ENCODE results near the gene CRADD. TPM values are rescaled to one million over a fixed set of nuclear protein-coding genes. Genes with fewer than 3 reads are reported as not detected.
A peak's percentile ranks its signal among the peaks of the same experiment; 100 is the strongest.
"Not testable (repeated sequence)": the region's sequence is repeated elsewhere in the genome, so short reads cannot be mapped to it uniquely, and the experiment has no call there.

Gene CRADD
- polyA plus RNA-seq, 12 donors, result 8.0 to 26.4 (median 14.1) TPM; not detected in 1

DNA sequence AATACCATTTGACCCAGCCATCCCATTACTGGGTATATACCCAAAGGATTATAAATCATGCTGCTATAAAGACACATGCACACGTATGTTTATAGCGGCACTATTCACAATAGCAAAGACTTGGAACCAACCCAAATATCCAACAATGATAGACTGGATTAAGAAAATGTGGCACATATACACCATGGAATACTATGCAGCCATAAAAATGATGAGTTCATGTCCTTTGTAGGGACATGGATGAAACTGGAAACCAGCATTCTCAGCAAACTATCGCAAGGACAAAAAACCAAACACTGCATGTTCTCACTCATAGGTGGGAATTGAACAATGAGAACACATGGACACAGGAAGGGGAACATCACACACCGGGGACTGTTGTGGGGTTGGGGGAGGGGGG lies 104.8 kb downstream of the CRADD start:
- not testable (repeated sequence) for DNase-seq

DNA sequence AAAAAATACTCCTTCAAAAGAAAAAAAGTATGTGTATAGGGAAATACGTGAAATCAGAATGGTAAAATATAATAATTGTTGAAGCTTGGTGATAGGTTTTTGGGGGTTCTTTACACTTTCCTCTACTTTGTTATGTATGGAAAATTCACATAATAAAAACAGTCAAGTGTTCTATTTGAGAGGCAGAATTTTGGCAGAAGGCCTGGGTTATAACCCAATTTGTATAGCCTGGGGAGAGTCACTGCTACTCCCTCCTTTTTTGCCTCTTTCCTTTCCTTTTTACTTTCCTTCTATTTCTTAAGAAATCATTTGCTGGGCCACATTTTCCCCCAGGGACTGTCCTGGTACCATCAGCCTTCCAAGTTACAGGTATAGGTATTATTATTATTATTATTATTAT lies 105.7 kb downstream of the CRADD start:
- DNase-seq, result no peak

DNA sequence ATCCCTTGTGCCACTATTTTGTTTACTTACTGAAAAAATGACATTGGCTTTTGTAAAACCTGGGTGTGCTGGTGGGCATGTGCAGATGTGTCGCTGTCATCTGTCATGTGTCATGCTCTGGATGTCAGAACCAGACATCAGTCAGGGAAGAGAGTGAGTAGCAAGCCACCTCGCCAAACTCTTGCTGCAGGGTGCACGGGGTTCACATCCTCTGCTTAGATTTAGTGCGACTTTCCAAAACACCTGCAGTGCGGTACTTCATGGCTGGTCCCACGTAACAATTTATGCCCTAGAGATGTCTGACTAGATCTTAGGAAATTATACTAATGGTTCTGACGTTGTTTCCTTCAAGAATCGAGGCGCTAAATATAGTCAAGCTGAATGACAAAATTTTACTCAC lies 106.7 kb downstream of the CRADD start:
- no peak for DNase-seq

DNA sequence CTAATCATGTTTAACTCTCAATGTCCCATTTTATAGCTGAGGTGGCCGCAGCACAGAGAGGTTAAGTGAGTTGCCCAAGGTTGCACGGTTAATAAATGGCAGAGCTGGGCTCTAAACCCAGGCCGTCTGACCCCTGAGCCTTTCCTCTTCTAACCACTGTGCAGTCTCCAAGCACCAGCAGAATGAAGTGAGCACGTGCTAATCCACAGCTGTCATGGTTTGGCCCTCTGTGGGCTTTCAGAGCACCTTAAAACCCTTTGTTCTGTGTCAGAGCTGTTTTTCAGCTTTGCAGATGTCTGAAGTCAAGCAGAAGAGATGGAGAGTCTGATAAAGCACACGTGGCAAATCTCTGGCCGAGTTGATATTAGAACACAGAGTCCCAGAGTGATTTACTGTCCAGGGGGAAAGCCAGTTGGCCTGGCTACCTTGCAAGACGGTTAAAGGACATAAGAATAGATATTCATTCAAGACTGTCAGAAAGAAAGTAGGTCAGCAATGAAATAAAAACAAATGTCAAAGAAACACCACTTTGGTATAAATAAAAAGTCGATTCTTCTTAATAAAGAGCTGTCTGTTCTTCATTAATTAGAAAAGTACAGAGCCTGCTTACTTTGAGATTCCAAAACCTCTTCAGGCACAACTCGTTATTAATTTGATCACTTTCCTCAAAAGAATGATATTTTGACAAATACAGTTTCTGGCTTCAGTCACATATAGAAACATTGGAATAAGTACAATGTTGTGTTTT lies 107.3 kb downstream of the CRADD start:
- DNase-seq, result no peak

DNA sequence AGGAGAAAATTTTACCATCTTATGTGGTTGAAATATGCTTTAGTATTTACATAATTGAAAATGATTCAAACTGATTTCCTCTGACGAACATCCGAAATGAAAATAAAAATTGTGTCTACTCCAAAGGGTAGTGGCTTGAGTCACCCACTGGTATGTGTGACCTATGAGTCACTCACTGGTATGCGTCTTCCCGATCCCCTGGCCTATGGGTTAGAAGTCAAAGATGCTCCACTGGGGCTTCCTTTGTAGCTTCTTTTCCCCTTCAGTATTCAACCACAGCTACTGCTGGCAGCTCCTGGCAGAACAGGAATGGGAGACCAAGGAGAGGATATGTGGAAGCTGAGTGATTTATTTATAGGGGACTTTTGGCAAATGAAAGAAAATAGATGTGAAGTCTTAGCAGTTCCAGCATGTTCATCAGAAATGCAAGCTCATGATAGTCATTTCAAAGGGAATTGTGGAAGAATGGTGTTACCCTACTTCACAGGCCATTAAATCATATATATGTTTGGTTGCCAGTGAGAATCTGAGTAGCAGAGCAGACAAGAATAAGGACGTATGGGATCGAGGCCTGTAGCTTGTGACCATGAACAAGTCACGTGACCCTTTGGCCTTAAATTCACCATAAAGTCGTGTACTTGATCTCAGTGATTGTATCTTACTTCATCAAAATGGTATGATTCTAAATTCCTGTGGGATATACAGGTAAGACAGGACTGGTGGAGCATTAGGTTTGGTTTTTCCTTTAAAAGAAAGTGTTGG lies 108.3 kb downstream of the CRADD start:
- DNase-seq, result no peak

DNA sequence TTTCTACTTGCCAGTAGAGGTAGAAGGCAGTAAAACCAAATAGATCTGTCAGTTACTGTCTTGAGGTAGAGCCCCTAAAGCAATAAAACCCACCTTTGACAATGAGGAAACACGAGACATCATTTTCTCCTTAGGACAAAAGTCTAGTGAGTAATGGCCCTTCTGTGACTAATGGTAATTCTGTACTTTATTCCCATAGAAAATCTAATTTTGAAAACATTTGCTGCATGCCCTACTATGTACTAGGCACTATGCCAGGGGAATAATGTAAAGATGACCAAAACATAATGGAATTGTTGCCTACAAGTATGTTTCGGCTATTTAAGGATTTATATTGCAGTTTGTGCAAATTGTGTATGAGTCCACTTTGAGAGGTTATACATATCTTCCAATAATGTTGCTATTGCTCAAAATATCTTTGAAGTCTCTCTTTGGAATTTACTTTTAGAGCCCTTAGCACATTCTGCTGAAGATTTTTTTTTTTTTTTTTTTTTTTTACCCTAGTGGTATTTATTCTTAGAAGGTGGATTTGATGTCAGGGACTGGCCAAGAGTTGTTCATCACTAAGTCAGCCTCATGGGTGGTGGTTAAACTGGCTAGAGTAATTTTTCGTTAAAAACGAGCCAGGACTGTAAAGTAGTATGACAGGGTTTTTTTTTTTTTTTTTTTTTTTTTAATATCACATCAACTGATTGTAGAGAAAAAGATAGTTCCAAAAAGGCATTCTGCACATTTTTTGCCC lies 109.7 kb downstream of the CRADD start:
- DNase-seq, result no peak

DNA sequence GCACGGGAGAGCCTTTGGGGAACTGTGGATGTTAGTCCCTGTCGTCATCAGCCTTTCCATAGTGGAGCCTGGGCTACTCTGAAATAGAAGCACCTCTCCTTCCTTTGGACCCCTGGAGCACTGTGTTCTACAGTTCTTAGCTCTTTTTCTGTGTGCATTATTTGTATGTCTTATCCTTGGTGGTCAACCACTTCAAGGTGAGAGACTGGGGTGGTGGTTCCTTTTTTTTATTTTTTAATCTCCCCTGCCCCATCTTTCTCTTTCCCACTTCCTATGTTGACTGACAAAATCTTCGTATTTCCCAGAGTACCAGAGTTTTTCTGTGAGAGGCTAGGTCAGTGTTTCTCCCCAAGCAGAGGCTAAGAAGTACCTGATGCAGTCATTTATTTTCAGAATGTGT lies 111.7 kb downstream of the CRADD start:
- DNase-seq, result no peak

DNA sequence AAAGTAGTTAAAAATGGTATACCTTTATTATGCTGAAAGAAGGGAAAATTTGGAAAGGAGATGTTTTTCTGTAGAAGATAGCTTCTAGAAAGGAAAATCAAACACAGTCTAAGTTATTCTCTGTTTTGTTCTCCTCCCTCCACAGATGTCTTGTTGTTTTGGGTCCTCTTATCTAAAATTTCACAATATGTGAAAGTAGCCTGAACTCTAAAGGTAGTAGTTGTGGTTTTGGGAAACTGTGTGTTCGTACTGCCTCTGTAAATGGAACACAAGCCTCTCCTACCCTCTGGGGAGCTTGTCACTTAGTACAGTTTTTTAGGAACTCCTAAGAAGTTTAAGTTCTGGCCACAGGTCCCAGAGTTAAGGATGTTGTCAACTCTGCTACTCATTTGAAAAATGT lies 112.6 kb downstream of the CRADD start:
- DNase-seq, result no peak

DNA sequence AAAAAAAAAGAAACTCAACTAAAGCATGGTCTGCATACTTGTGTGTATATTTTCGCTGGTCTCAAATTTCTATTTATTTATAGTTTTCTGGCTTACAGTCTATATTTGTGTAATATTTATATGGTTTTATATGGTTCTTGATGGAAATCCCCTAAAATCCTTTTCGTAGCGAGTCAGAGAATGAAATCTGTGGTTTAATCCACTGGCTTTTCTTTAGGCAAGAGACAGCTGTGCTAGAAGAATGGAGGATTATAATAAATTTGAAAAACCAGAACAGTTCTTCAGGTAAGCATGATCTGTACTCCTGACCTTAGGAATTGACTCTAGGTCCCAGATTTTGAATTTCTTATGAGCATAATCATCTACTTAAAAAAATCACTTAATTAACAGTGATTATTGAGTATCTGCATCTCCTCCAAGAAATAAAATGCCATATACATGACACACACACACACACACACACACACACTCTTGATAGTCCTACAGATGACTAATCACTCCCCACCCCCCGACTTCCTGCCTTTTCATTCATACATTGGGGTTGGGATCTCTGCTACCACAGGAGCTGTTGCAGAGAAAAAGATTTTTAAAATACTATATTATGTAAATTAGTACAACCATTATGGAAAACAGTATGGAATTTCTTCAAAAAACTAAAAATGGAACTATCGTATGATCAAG lies 113.4 kb downstream of the CRADD start:
- DNase-seq, result no peak

DNA sequence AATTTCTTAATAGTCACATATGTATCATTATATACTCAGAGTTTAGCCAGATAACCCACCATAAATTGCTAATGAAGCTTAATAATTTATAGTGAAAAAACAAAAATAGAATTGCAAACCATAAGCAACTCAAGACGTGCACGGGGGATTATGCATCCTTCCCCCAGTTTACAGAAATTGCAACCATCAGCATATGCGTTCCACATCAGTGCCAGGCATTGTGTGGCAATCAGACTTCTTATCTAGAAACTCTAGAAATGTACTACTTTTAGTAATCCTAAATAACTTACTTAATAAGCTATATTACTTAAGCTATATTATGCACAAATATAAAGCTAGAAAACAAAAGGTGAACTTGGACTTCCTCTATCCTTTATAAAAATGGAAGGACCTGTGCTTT lies 115.8 kb downstream of the CRADD start:
- no peak for DNase-seq

DNA sequence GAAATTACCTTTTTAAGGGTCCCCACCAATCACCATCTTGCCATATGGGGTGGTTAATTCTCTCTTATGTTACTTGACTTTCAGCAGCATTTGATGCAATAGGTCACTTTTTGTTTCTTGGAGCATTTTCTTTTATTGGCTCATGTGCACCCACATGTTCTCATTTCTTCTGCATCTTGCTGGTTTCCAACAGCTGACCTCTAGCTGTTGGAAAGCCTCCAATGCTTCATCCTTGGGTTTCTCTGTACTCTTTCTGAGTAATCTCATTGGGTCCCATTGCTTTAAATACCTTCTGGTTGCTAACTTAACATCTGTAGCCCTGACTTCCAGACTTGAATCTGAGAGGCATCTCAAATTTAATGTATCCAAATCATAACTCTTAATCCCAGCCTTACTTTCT lies 116.8 kb downstream of the CRADD start:
- DNase-seq, result no peak

DNA sequence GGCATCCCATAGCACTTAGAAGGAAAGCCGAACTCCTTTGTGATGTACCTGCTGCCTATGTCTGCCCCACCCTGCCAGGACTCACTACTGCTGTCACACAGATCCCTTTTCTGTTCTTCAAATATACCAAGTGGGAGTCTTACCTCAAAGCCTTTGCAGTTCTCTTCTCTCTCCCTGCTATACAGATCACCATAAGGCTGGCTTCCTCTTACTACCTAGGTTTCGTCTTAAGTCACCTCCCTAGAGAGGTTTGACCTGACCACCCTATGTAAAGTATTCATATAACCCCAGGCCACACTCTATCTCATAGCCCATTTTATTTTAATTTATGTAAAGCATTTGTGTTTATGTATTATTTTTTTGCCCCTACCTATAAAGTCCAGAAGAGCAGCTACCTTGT lies 117.6 kb downstream of the CRADD start:
- DNase-seq, result no peak

DNA sequence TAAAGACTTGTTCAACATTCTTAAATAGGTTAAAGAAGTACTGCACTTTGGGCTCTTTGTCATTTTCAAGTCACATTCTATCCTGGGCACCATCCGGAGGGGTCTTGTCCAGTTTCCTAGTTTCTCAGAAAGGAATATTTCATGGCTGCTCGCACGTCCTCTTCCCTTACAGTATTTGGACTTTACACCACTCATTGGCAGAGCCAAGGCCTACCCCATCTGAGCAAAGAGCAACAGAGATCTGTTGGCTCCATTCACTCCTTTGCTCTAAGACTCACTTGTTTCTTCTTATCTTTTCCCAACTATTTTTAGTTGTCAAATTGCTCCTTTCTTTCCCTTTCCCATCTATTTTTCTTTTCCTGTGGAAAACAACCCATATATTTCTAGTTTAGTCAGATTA lies 118.2 kb downstream of the CRADD start:
- no peak for DNase-seq

DNA sequence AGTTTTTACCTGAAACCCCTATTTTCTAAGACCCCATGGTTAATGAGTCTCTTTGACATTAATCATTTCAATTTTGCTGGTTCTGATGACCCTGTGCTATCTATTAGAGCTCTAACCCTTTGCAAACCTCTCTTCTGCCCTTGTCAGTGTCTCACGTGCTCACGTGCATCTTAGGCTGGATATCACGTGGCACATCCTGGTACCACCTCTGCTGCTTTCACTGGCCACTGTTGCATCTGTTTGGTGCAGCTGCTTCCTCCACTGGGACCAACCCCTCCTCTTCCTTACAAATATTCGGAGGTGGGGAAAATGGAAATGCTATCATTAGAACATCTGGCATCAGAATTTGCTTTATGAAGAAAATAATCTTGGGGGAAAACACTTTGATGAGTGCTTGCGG lies 119.6 kb downstream of the CRADD start:
- no peak for DNase-seq

DNA sequence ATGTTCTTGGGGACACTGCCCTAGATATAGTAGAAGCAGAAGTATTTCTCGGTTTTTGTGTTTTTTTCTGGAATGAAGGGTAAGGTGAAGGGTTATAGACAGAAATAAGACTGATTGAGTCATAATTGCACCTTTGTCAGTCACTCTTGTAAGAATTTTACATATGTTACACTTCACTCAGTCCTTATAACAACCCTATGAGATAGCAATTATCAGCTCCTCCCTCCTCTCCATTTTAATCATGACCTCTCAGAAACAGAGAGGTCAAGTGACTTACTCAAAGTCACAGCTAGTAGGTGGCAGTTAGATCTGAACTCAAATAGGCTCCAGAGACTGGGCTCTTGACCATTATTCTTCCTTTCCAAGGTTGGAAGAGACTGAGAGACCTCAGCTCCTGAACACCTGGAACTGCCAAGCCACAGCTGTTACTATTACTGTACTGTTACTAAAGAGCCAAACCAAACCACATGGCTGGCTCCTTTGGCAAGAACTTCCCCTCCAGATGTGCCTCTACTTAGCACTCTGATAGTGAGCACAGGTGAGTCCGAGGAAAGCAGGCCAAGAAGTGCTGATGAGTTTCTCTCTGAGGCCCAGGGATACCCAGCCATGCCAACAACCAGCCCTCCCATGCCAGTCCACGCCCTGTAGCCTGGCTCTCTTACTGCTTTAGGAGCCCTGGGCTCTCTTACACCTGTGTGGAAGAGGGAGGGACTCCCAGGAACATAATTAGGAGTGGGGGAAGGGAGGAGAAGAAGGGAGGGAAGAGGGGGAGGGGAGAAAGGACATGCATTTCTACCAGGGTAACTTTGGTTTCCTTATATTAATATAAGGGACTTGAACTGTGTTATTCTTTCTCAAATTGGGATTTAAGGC lies 121.3 kb downstream of the CRADD start:
- DNase-seq, result no peak

DNA sequence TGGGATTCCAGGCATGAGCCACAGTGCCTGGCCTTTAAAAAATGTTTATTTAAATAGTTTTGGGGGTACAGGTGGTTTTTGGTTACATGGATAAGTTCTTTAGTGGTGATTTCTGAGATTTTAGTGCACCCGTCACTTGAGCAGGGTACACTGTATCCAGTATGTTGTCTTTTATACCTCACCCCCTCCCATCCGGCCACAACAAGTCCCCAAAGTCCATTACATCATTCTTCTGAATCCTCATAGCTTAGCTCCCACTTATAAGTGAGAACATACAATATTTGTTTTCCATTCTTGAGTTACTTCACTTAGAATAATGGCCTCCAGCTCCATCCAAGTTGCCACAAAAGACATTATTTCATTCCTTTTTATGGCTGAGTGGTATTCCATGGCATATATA lies 124.5 kb downstream of the CRADD start:
- DNase-seq, result not testable (repeated sequence)

DNA sequence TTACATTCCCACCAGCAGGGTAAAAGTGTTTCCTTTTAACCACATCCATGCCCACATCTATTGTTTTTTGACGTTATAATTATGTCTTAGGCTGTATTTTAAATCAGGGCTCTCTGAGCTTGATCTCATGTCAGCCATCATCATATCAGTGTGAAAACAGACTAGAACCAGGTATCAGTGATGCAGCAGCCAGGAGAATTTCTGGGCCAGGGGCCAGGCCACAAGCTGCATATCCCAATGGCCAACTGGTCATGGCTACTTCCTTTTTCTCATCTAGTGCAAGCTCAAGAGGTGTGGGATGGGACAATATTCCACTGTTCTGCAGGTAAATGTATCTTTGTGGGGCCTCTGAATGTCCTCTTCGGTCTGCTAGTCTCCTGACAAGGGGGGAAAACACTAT lies 125.1 kb downstream of the CRADD start:
- no peak for DNase-seq

DNA sequence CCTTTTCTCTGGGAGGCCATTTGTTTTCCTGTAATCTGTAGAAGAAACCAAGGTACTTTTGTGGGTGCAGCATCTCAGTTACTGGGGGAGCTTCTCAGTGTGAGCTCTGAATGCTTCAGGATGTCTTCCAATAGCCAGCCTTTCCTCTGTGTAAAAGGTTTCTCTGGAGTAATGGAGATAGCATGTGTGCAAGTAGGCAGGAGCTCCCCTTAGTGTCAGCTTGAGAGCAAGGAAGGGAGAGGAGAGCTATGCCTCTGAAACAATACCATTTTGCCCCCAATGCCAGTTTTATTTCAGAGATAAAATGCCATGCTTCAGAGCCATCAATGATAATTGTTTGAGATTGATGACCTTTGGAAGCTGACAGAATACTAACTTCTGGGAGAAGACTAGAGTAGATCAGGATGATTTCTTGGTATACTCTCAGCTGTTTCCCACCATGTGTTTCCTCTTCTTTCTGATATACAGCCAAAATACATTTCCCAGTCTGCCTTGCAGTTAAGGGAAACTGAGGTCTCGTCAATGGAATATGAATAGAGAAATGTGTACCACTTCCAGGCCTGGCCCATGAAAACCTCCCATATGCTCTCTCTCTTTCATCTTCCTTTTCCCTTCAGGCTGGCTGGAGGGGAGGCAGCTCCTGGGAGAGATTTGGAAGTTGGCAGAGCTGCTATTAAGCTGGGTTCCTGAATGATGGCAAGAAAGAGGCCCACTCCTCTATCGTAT lies 125.7 kb downstream of the CRADD start:
- no peak for DNase-seq

DNA sequence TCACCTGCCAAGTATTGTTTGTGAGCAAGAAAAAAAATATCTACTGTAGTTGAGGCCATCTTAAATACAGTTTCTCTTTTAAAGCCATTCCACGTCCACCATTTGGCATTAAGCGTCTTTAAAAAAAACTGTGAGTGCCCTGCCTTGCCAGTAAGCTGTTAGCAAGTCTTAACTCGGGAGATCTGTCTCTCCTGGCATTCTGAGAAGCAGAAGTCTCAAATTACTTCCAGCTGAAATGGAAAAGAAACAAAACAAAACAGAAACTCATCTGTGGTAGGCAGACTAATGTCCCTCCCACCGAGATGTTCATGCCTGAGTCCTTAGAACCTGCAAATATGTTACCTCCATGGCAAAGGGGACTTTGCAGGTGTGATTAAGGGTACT lies 126.2 kb downstream of the CRADD start:
- peak; percentile 53 for DNase-seq

DNA sequence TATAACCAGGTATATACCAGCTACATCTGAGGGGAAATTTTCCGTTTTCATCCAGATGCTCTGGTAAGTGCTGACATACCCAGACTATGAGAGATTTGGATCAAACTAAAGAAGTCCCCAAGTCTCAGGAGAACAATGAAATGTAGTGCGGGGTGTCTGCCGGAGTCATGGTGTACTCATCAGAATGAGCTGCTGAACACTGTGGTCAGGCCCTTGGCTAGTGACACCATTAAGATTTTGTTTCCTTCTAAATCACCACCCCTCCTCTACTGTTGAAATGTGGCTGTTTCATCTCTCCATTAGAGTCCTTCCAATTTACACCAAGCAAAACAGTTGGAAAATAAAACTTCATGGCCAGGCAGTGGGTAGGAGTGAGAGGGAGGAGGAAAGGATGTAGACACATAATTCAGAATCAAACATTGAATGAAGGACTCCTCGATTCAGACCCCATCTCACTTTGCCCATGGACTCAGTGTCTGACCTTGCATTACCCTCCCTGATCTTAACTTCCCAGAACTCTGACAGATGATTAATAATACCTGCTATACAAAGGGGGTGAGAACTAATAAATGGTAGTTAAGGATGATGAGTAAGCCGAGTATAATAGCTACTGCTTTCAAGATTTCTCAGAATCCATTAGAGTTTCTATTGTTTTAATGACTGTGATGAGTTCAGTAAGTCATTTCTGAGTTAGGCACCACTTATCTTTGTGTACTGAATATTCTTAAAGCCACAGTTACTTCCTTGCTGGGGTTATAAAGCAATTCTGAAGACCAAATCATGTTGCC lies 127.4 kb downstream of the CRADD start:
- no peak for DNase-seq

Data from muscle of arm (tissue), 12 donors.